Stimulated activated naive CD8-positive, alpha-beta T cell treated with anti-CD3 and anti-CD28 coated beads, Interleukin-15, Interleukin-2, amounts not matched to agents 100 U/mL and 50 U/mL, for 24 hours (primary cell): ENCODE results near the gene HACD2.

Experiments
- ATAC-seq: fragments of 150-1000 bp; cut with Tn5 transposase; one replicate; pipeline ENCODE4 v1.10.0; 2021
- DNase-seq: peaks from one replicate; pipeline ENCODE4 v3.0.0; 2021

Gene HACD2

GRCh38 chr3:123446210-123446609, 138.6 kb downstream of the HACD2 start:
- DNase-seq, result no peak
- no peak for ATAC-seq

GRCh38 chr3:123445702-123446101, 139.2 kb downstream of the HACD2 start:
- no peak for ATAC-seq
- DNase-seq, result no peak

- no peak for ATAC-seq
- DNase-seq, result no peak
Measured at GRCh38 chr3:123444744-123445143, 140.1 kb downstream of the HACD2 start.

GRCh38 chr3:123444023-123444422, 140.8 kb downstream of the HACD2 start:
- no peak for ATAC-seq
- no peak for DNase-seq

- ATAC-seq, result no peak
- DNase-seq, result no peak
Measured at GRCh38 chr3:123442908-123443307, 141.9 kb downstream of the HACD2 start.

- no peak for DNase-seq
- ATAC-seq, result no peak
Measured at GRCh38 chr3:123442125-123442524, 142.7 kb downstream of the HACD2 start.
